Measurements from ENCODE around the gene FHOD3.

Gene FHOD3

DNA sequence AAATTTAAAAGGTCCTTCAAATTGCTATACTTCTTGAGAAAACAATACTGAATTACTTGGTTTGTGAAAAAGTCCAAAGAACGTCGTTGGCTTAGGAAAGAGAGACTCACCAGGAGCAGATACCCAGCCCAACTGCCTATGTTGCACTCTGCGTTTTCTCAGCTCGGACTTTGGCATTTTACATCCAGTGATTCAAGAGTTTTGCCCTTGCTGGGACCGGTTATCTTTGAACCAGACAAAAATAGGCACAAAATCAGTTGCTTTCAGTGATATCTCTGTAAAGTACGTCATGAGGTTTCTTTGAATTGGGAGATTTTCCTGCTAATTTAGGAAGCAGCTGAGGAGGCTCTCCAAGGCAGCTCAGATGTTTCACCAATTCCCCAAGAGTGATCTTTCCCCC lies 29.3 kb downstream of the FHOD3 start:
- DNase-seq (ENCODE audit: extremely low read depth, low read depth), result no peak
- no peak overlapping the region for H3K4me3 ChIP-seq (replicated peaks; ENCODE audit: low read depth, low read length)
- TF ChIP-seq, protein P1, sequence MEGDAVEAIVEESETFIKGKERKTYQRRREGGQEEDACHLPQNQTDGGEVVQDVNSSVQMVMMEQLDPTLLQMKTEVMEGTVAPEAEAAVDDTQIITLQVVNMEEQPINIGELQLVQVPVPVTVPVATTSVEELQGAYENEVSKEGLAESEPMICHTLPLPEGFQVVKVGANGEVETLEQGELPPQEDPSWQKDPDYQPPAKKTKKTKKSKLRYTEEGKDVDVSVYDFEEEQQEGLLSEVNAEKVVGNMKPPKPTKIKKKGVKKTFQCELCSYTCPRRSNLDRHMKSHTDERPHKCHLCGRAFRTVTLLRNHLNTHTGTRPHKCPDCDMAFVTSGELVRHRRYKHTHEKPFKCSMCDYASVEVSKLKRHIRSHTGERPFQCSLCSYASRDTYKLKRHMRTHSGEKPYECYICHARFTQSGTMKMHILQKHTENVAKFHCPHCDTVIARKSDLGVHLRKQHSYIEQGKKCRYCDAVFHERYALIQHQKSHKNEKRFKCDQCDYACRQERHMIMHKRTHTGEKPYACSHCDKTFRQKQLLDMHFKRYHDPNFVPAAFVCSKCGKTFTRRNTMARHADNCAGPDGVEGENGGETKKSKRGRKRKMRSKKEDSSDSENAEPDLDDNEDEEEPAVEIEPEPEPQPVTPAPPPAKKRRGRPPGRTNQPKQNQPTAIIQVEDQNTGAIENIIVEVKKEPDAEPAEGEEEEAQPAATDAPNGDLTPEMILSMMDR (IDR thresholded peaks at IDR 0.05; ENCODE audit: low read depth, low read length, missing control alignments), result no peak

- no peak overlapping the region for H3K4me3 ChIP-seq (replicated peaks; ENCODE audit: low read depth, low read length)
- TF ChIP-seq, protein P1 (IDR thresholded peaks at IDR 0.05; ENCODE audit: low read depth, low read length, missing control alignments), result no peak
- DNase-seq (ENCODE audit: extremely low read depth, low read depth), result no peak
Observed at GRCh38 chr18:36327352-36328316, 30.1 kb downstream of the FHOD3 start.

- DNase-seq (ENCODE audit: extremely low read depth, low read depth), result no peak
- H3K4me3 ChIP-seq (replicated peaks; ENCODE audit: low read depth, low read length), result no peak overlapping the region
- TF ChIP-seq, protein P1 (IDR thresholded peaks at IDR 0.05; ENCODE audit: low read depth, low read length, missing control alignments), result no peak
Observed at GRCh38 chr18:36328385-36328858, 30.9 kb downstream of the FHOD3 start.

GRCh38 chr18:36328916-36329315 lies 31.4 kb downstream of the FHOD3 start:
- TF ChIP-seq, protein P1 (IDR thresholded peaks at IDR 0.05; ENCODE audit: low read depth, low read length, missing control alignments), result no peak
- H3K4me3 ChIP-seq (replicated peaks; ENCODE audit: low read depth, low read length), result no peak overlapping the region
- no peak for DNase-seq (ENCODE audit: extremely low read depth, low read depth)

- no peak overlapping the region for H3K4me3 ChIP-seq (replicated peaks; ENCODE audit: low read depth, low read length)
- TF ChIP-seq, protein P1 (IDR thresholded peaks at IDR 0.05; ENCODE audit: low read depth, low read length, missing control alignments), result no peak
- DNase-seq (ENCODE audit: extremely low read depth, low read depth), result no peak
Observed at GRCh38 chr18:36329684-36330434, 32.3 kb downstream of the FHOD3 start.

- TF ChIP-seq, protein P1 (IDR thresholded peaks at IDR 0.05; ENCODE audit: low read depth, low read length, missing control alignments), result no peak
- H3K4me3 ChIP-seq (replicated peaks; ENCODE audit: low read depth, low read length), result no peak overlapping the region
- no peak for DNase-seq (ENCODE audit: extremely low read depth, low read depth)
Observed at GRCh38 chr18:36330435-36331052, 33.0 kb downstream of the FHOD3 start.

Measured in HFF-Myc (cell line).